Astrocyte of the cerebellum (primary cell): ENCODE measurements around the gene KCNMA1.

Source experiments
- DNase-seq: peaks from one replicate; pipeline ENCODE4 v3.0.0-alpha.2; 2011; ENCODE audit warnings: low read depth
- H3K4me3 ChIP-seq: 2 replicates; pipeline ENCODE4 v1.5.1; 2011; ENCODE audit warnings: mild to moderate bottlenecking, low read depth, low read length, moderate library complexity
- CTCF ChIP-seq: IDR thresholded peaks from 2 replicates; pipeline ENCODE4 v1.5.1; 2012; ENCODE audit warnings: low read length, low read depth, moderate library complexity, mild to moderate bottlenecking; ENCODE audit errors: missing control alignments
- in situ Hi-C: cut with HindIII; loops from 2 replicates; pipeline ENCODE4 v1.10.0; 2017; ENCODE audit warnings: low sequenced_read_pairs

The KCNMA1 gene

GRCh38 chr10:77049896-77050295 is 587.7 kb downstream of the KCNMA1 start:
- in situ Hi-C loops: no loop called here
- DNase-seq: no peak
- no peak for TF ChIP-seq CTCF

GRCh38 chr10:77049146-77049545 is 588.5 kb downstream of the KCNMA1 start:
- TF ChIP-seq CTCF: no peak

More at GRCh38 chr10:77049896-77050295, 587.7 kb downstream of the KCNMA1 start:
- no peak overlapping the region for H3K4me3 ChIP-seq

GRCh38 chr10:77045085-77045484 is 592.5 kb downstream of the KCNMA1 start:
- TF ChIP-seq CTCF: no peak
- in situ Hi-C loops: no loop called here
- H3K4me3 ChIP-seq: no peak overlapping the region
- DNase-seq: no peak

More at GRCh38 chr10:77049146-77049545, 588.5 kb downstream of the KCNMA1 start:
- no peak overlapping the region for H3K4me3 ChIP-seq
- DNase-seq: no peak
- in situ Hi-C loops: no loop called here

- no peak for DNase-seq
- in situ Hi-C loops: no loop called here
- TF ChIP-seq CTCF: no peak
- no peak overlapping the region for H3K4me3 ChIP-seq
Measured at GRCh38 chr10:77043420-77043763, 594.2 kb downstream of the KCNMA1 start.

- DNase-seq: no peak
- in situ Hi-C loops: no loop called here
Measured at GRCh38 chr10:77042706-77043419, 594.7 kb downstream of the KCNMA1 start.

GRCh38 chr10:77041636-77042258 is 595.9 kb downstream of the KCNMA1 start:
- TF ChIP-seq CTCF: no peak
- in situ Hi-C loops: no loop called here
- no peak for DNase-seq
- no peak overlapping the region for H3K4me3 ChIP-seq

More at GRCh38 chr10:77042706-77043419, 594.7 kb downstream of the KCNMA1 start:
- no peak for TF ChIP-seq CTCF
- H3K4me3 ChIP-seq: no peak overlapping the region
